GM21576 (cell line): ENCODE measurements around the gene SRPX.

Source experiments
- ATAC-seq: cut with Tn5 transposase; IDR thresholded peaks from one replicate; pipeline ENCODE4 v1.9.1; 2021; ENCODE audit warnings: mild to moderate bottlenecking, moderate library complexity; ENCODE audit not compliant: unreplicated experiment

SRPX gene

GRCh38 chrX:38220415-38221390, at the start of gene SRPX:
TSS of gene SRPX (minus strand) at chrX:38220871. CDS start at chrX:38220792, 79 bp downstream.
- ATAC-seq = no peak

- no peak for ATAC-seq
Measured at GRCh38 chrX:38268011-38268410, 47.3 kb upstream of the SRPX start.

- ATAC-seq = no peak
Measured at GRCh38 chrX:38262715-38263620, 42.3 kb upstream of the SRPX start.

- ATAC-seq = no peak
Measured at GRCh38 chrX:38260231-38260630, 39.6 kb upstream of the SRPX start.

GRCh38 chrX:38256019-38256418, 35.3 kb upstream of the SRPX start:
- ATAC-seq = no peak

GRCh38 chrX:38249965-38250364, 29.3 kb upstream of the SRPX start:
- no peak for ATAC-seq

- no peak for ATAC-seq
Measured at GRCh38 chrX:38247051-38247450, 26.4 kb upstream of the SRPX start.

- no peak for ATAC-seq
Measured at GRCh38 chrX:38240541-38240940, 19.9 kb upstream of the SRPX start.

- ATAC-seq = no peak
Measured at GRCh38 chrX:38236901-38237615, 16.4 kb upstream of the SRPX start.

GRCh38 chrX:38233891-38234667, 13.4 kb upstream of the SRPX start:
- no peak for ATAC-seq

GRCh38 chrX:38232079-38232686, 11.5 kb upstream of the SRPX start:
- ATAC-seq = no peak

- ATAC-seq = no peak
Measured at GRCh38 chrX:38225093-38225492, 4.4 kb upstream of the SRPX start.

GRCh38 chrX:38224160-38224559, 3.5 kb upstream of the SRPX start:
- ATAC-seq = no peak

- no peak for ATAC-seq
Measured at GRCh38 chrX:38221391-38221929, 789 bp upstream of the SRPX start.

GRCh38 chrX:38220024-38220414, 652 bp downstream of the SRPX start:
- no peak for ATAC-seq

GRCh38 chrX:38216642-38217041, 4.0 kb downstream of the SRPX start:
- no peak for ATAC-seq

GRCh38 chrX:38214551-38215531, 5.8 kb downstream of the SRPX start:
- no peak for ATAC-seq

GRCh38 chrX:38214044-38214443, 6.6 kb downstream of the SRPX start:
- ATAC-seq = no peak
